KOPT-K1 (cell line): ENCODE results near the gene CFAP20DC.
"Not testable (repeated sequence)": the region's sequence is repeated elsewhere in the genome, so short reads cannot be mapped to it uniquely, and the experiment has no call there.

ENCODE experiments used
- H3K27ac ChIP-seq: fragments of 200-600 bp; sonication (generic); 2 replicates; pipeline ENCODE4 v1.5.1; 2016; ENCODE audit warnings: antibody characterized with exemption, mild to moderate bottlenecking, low read depth, low read length; ENCODE audit not compliant: poor library complexity, severe bottlenecking
- H3K36me3 ChIP-seq: fragments of 200-600 bp; sonication (generic); 2 replicates; pipeline ENCODE4 v1.5.1; 2017; ENCODE audit warnings: antibody characterized with exemption, mild to moderate bottlenecking, low read length, moderate library complexity; ENCODE audit not compliant: insufficient read depth
- H3K9me3 ChIP-seq: fragments of 200-600 bp; sonication (generic); 2 replicates; pipeline ENCODE4 v1.5.1; 2017; ENCODE audit warnings: antibody characterized with exemption, low read length, mild to moderate bottlenecking; ENCODE audit not compliant: insufficient read depth, poor library complexity, severe bottlenecking

Gene CFAP20DC

DNA sequence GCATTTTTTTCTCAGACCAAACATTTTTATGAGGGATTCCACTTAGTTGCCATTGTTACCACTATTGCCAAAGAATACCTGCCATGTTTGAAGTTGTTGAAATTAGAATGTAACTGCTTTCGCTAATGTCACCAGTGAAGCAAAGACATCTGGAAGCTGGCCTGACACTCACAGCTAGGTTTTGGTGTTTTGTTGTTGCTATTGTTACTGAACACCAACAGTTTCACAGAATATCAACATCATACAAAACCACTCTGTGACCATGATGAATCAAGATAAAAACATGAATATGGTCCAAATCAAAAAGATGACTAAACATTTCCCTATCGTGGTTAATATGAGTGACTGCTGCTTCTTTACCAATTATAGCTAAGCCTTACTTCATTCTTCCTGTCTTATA is 6.9 kb upstream of the CFAP20DC start:
- H3K9me3 ChIP-seq, result no peaks in the 10 kb centered on the region
- no peak overlapping the region for H3K27ac ChIP-seq
- H3K36me3 ChIP-seq, result no peaks in the 10 kb centered on the region

- no peak overlapping the region for H3K27ac ChIP-seq
- no peaks in the 10 kb centered on the region for H3K9me3 ChIP-seq
- H3K36me3 ChIP-seq, result no peaks in the 10 kb centered on the region
Measured at GRCh38 chr3:59052803-59053411, 3.1 kb upstream of the CFAP20DC start.

GRCh38 chr3:59050811-59051414 is 1.1 kb upstream of the CFAP20DC start:
- not testable (repeated sequence) for H3K36me3 ChIP-seq, H3K9me3 ChIP-seq, H3K27ac ChIP-seq

DNA sequence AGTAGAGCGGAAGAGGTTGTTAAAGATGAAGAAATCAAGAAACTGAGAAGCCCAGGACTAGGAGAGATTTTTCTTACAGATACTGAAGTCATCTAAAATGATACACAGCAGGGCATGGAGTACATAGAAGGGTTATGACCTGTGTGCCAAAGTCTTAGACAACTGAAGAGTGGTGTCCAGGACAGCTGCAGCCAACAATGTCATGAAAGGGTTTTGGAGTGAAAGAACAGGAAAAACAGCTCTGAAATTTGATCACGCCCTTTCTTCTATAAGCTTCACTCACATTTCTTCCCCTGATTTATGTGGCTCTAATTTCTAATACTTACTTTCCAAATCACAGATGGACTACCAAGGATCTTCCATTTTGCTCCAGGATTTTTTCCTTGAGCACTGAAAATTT is 3.0 kb downstream of the CFAP20DC start:
- H3K27ac ChIP-seq, result no peak overlapping the region
- H3K9me3 ChIP-seq, result no peaks in the 10 kb centered on the region
- H3K36me3 ChIP-seq, result no peaks in the 10 kb centered on the region

DNA sequence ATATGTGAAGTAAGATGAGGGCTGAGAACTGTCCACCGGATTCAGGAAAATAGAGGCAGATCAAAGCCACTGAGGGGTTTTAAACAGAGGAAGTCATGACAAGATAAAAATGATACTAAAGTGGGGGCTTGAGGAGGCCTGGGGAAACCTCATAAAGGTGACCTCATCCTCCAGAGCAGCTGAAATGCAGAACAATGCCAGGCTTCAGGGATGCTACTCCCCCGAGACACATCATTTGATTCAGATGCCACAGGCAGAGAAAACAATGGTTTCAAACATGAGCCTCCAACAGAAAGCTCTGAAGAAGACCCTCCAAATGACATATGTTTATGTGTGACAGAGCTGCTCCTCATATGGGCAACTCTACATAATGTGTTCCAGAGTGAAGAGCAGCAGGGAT is 6.4 kb downstream of the CFAP20DC start:
- no peaks in the 10 kb centered on the region for H3K36me3 ChIP-seq
- H3K27ac ChIP-seq, result no peak overlapping the region
- H3K9me3 ChIP-seq, result no peaks in the 10 kb centered on the region

GRCh38 chr3:59040902-59041301 is 8.9 kb downstream of the CFAP20DC start:
- H3K36me3 ChIP-seq, result no peaks in the 10 kb centered on the region
- H3K27ac ChIP-seq, result no peak overlapping the region
- H3K9me3 ChIP-seq, result no peaks in the 10 kb centered on the region

- H3K36me3 ChIP-seq, result no peaks in the 10 kb centered on the region
- peak overlapping the region; percentile 2 for H3K27ac ChIP-seq
- no peaks in the 10 kb centered on the region for H3K9me3 ChIP-seq
Measured at GRCh38 chr3:59027607-59028006, 22.2 kb downstream of the CFAP20DC start.

- H3K27ac ChIP-seq, result no peak overlapping the region
- no peaks in the 10 kb centered on the region for H3K9me3 ChIP-seq
- H3K36me3 ChIP-seq, result no peaks in the 10 kb centered on the region
Measured at GRCh38 chr3:59023612-59024011, 26.2 kb downstream of the CFAP20DC start.

DNA sequence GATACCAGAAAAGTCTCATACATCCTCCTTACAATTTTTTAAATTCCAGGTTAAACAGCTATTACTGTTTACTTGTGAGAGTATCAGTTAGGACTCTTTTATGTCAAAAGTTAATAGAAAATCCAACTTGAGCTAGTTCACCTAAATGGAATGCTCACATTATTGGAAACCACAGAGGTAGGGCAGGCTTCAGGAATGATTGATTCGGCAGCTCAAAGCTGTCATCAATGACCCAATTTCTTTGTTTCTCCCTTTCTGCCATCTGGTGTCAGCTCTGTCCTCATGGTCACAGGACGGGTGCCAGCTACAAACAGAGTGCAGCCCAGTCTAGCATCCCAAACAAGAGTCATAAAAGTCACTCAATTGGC is 32.2 kb downstream of the CFAP20DC start:
- no peaks in the 10 kb centered on the region for H3K9me3 ChIP-seq
- no peaks in the 10 kb centered on the region for H3K36me3 ChIP-seq
- no peak overlapping the region for H3K27ac ChIP-seq

DNA sequence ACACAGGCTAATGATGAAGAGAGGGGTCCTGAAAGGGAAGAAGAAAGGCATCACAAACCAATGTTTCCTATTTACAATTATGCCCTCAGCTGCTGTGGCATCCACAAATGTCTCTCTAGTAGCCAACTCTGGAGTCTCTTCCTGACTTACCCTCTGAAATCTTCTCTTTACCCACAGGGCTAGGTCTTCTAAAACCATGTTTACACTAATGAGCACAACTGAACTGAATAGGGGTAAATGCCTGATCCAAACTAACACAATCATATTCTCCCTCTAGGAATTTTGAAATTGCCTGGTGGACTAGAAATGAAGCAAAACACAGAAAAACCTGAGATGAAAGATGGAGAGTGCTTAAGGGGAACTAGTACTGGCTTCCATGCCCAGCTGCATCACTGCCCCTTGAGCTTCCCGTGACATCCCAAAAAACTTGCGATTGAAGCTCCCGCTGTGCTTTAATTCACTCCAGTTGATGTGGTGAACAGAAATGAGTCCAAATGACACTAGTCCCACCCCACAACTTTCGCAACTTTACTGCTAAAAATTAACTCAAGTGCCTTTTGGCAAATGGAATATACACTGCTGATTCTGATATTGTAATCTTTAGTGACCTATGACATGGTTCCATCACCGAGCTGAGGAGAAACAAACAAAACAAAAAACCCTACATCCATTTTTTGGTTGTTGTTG is 32.8 kb downstream of the CFAP20DC start:
- H3K36me3 ChIP-seq, result no peaks in the 10 kb centered on the region

GRCh38 chr3:59013611-59014010 is 36.2 kb downstream of the CFAP20DC start:
- H3K36me3 ChIP-seq, result no peaks in the 10 kb centered on the region
- no peak overlapping the region for H3K27ac ChIP-seq
- H3K9me3 ChIP-seq, result no peaks in the 10 kb centered on the region

More for the DNA sequence above, 32.8 kb downstream of the CFAP20DC start:
- no peaks in the 10 kb centered on the region for H3K9me3 ChIP-seq
- no peak overlapping the region for H3K27ac ChIP-seq

DNA sequence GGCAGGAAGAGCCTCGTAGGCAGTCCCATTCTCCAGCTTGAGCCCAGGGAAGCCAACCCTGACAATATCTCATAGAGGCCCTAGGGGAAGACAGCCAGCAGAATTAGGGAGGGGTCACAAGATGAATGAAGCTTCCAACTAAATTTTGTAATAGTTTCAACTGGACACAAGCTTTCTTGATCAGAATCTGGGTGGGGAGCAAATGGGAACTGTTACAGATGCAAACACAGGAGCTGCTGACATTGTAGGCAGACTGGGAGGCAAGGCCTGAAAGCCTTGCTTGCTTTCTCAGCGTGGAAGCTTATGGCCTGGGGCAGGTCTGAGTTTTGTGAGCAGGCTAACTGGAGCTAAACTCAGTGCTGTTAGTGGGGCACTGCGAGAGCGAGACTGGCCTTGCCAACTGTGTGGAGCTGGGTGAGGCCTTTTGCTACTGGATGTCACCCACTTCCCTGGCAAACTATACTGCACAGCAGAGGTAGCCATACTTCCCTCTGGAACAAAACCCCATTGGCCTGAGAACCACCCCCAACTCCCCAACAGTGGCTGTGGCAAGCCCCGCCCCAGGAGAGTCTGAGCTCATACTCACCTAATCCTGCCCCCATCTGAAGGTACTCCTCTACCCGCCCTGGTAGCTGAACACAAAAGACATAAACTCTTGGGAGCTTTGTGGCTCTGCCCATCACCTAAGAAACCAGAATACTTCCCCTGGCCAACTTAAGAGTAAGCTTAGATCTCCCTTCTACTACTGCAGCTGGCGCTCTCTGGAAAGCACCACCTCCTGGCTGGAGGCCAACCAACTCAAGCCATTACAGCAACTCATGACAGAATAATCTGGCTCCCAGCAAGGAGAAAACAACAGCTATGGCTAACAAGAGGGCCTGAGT is 42.9 kb downstream of the CFAP20DC start:
- no peaks in the 10 kb centered on the region for H3K36me3 ChIP-seq
- H3K9me3 ChIP-seq, result no peaks in the 10 kb centered on the region
- no peak overlapping the region for H3K27ac ChIP-seq

GRCh38 chr3:59001675-59002074 is 48.1 kb downstream of the CFAP20DC start:
- Histone ChIP-seq H3K9me3 (no peaks in the 10 kb centered on the region), H3K36me3 (no peaks in the 10 kb centered on the region), H3K27ac (no peak overlapping the region)

- no peak overlapping the region for H3K27ac ChIP-seq
- H3K36me3 ChIP-seq, result no peaks in the 10 kb centered on the region
- no peaks in the 10 kb centered on the region for H3K9me3 ChIP-seq
Measured at GRCh38 chr3:58999774-59000160, 50.1 kb downstream of the CFAP20DC start.

DNA sequence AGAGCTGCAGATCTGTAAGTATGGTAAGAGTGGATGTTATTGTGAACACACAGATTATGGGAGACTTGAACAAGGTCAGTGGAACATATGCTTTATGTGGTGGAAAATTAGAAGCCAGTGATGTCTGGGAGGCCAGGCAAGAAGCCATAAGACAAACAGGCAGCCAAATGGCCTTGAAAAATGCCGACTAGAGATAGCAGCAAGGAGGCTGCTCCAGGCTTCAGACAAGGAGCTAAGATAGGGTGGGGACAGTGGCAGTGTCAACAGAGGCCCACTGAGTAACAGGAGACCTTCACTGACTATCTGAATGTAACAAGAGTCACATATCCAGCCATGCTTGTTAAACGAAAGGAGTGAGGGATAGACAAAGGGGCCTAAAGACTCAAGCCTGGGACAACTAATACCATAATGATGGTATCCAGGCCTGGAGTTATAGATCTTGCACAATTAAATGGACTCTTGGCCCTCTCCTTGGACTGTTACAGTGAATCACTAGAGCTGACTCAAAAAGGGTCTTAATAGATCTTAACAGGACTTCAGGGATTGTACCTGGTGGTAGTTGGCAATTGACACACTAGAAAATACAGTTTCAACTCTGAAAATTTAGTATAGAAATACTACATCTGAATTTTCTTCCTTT is 50.6 kb downstream of the CFAP20DC start:
- no peaks in the 10 kb centered on the region for H3K9me3 ChIP-seq
- H3K36me3 ChIP-seq, result no peaks in the 10 kb centered on the region
- no peak overlapping the region for H3K27ac ChIP-seq
